GM18507 (cell line): ENCODE data around the gene PDCL3.

ENCODE experiments used
- DNase-seq: peaks from one replicate; pipeline ENCODE4 v3.0.0; 2011; ENCODE audit warnings: low read depth; ENCODE audit not compliant: insufficient read length; ENCODE audit errors: extremely low spot score
- FAIRE-seq: peaks from 2 replicates; lab custom pipeline; 2011; peaks lifted over from hg19 to GRCh38; lab: Jason Lieb, UNC

The PDCL3 gene

GRCh38 chr2:100562613-100563406 is at the start of gene PDCL3:
Gene PDCL3 (plus strand): TSS chr2:100562993. CDS start chr2:100563068, 75 bp downstream.
- FAIRE-seq (peak; percentile 97), DNase-seq (peak; percentile 93)

GRCh38 chr2:100513650-100514049 is 49.1 kb upstream of the PDCL3 start:
- FAIRE-seq = no peak

GRCh38 chr2:100517556-100517955 is 45.2 kb upstream of the PDCL3 start:
- no peak for DNase-seq
- FAIRE-seq = no peak

More at GRCh38 chr2:100513650-100514049, 49.1 kb upstream of the PDCL3 start:
- DNase-seq = no peak

GRCh38 chr2:100518801-100519200 is 44.0 kb upstream of the PDCL3 start:
- DNase-seq = no peak
- no peak for FAIRE-seq

- FAIRE-seq (no peak), DNase-seq (no peak)
Observed at GRCh38 chr2:100520224-100520623, 42.6 kb upstream of the PDCL3 start.

GRCh38 chr2:100522430-100522829 is 40.4 kb upstream of the PDCL3 start:
- no peak for FAIRE-seq

GRCh38 chr2:100524331-100524730 is 38.5 kb upstream of the PDCL3 start:
- no peak for FAIRE-seq
- no peak for DNase-seq

More at GRCh38 chr2:100522430-100522829, 40.4 kb upstream of the PDCL3 start:
- no peak for DNase-seq

- no peak for DNase-seq
- FAIRE-seq = no peak
Observed at GRCh38 chr2:100526868-100527267, 35.9 kb upstream of the PDCL3 start.

- FAIRE-seq = no peak
- no peak for DNase-seq
Observed at GRCh38 chr2:100527440-100528015, 35.3 kb upstream of the PDCL3 start.

- no peak for DNase-seq
- FAIRE-seq = no peak
Observed at GRCh38 chr2:100529176-100529575, 33.6 kb upstream of the PDCL3 start.

GRCh38 chr2:100529900-100530299 is 32.9 kb upstream of the PDCL3 start:
- FAIRE-seq (no peak), DNase-seq (no peak)

GRCh38 chr2:100535855-100536254 is 26.9 kb upstream of the PDCL3 start:
- FAIRE-seq = no peak
- no peak for DNase-seq

- DNase-seq (no peak), FAIRE-seq (no peak)
Observed at GRCh38 chr2:100537918-100538317, 24.9 kb upstream of the PDCL3 start.

- DNase-seq (no peak), FAIRE-seq (no peak)
Observed at GRCh38 chr2:100539221-100539620, 23.6 kb upstream of the PDCL3 start.

GRCh38 chr2:100541404-100541803 is 21.4 kb upstream of the PDCL3 start:
- FAIRE-seq (no peak), DNase-seq (no peak)

GRCh38 chr2:100542418-100542817 is 20.4 kb upstream of the PDCL3 start:
- no peak for DNase-seq
- FAIRE-seq = no peak

GRCh38 chr2:100544911-100545596 is 17.7 kb upstream of the PDCL3 start:
- no peak for FAIRE-seq
- DNase-seq = no peak

- FAIRE-seq (no peak), DNase-seq (no peak)
Observed at GRCh38 chr2:100546469-100546868, 16.3 kb upstream of the PDCL3 start.

- no peak for DNase-seq
- no peak for FAIRE-seq
Observed at GRCh38 chr2:100548771-100549170, 14.0 kb upstream of the PDCL3 start.

- no peak for FAIRE-seq
Observed at GRCh38 chr2:100551303-100551702, 11.5 kb upstream of the PDCL3 start.

More at GRCh38 chr2:100551303-100551702, 11.5 kb upstream of the PDCL3 start:
- DNase-seq = no peak
